PC-9 (cell line): ENCODE data around the gene TOX2.

Experiments
- CTCF ChIP-seq: fragments of 200-600 bp; sonication (generic); conservative IDR thresholded peaks from 2 replicates; pipeline ENCODE4 v1.6.1; 2017; ENCODE audit warnings: mixed run types, antibody characterized with exemption, mild to moderate bottlenecking, moderate library complexity
- EZH2 ChIP-seq: fragments of 200-600 bp; sonication (generic); IDR thresholded peaks from 2 replicates; pipeline ENCODE4 v1.8.0; 2017; ENCODE audit warnings: antibody characterized with exemption, low read depth

GRCh38 chr20:43972692-43973091 lies 58.0 kb downstream of the TOX2 start:
- TF ChIP-seq CTCF: no peak
- TF ChIP-seq EZH2: no peak
